Stomach smooth muscle (tissue), 2 donors: ENCODE results near the gene ARHGAP24.

ENCODE experiments used
- H3K27ac ChIP-seq: one replicate; pipeline ENCODE4 v1.7.0; 2013; ENCODE audit warnings: mild to moderate bottlenecking, low read length, inconsistent platforms
- H3K27me3 ChIP-seq, 2 donors: one replicate each; pipeline ENCODE4 v1.7.0; 2013; ENCODE audit warnings: low read length in 2 of 2; ENCODE audit not compliant: insufficient read depth in 2 of 2, control insufficient read depth in 1 of 2
- H3K36me3 ChIP-seq, 2 donors: one replicate each; pipeline ENCODE4 v1.7.0; 2013; ENCODE audit warnings: low read length in 2 of 2; ENCODE audit not compliant: control insufficient read depth in 2 of 2, insufficient read depth in 2 of 2
- H3K4me1 ChIP-seq: one replicate; pipeline ENCODE4 v1.7.0; 2013; ENCODE audit warnings: low read length; ENCODE audit not compliant: control insufficient read depth, insufficient read depth
- H3K4me3 ChIP-seq, 2 donors: one replicate each; pipeline ENCODE4 v1.7.0; 2013; ENCODE audit warnings: low read length in 2 of 2
- H3K9ac ChIP-seq, 2 donors: one replicate each; pipeline ENCODE4 v1.7.0; 2013; ENCODE audit warnings: low read length in 2 of 2, mild to moderate bottlenecking in 1 of 2
- H3K9me3 ChIP-seq, 2 donors: one replicate each; pipeline ENCODE4 v1.7.0; 2013; ENCODE audit warnings: low read length in 2 of 2; ENCODE audit not compliant: control insufficient read depth in 2 of 2
- donor health status: healthy.
- donor health status: Pancreatic carcinoma.

The ARHGAP24 gene

DNA sequence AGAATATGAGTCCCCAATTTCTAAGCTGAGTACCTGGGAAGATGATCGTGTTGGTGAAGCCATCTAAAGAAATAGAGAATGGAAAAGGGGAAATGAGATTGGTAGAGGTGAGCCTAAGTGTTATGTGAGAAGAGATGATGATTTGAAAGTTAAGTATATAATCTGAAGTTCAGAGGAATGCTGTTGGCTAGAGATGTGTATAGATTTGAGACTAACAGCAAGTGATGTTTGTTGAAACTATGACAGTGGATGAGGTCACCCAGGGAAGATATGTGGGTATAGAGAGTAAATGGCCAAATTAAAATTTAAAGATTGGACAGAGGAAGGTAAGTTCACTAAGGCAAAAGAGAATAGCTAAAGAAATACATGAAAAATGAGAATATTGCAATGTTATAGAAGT is 560.7 kb downstream of the ARHGAP24 start:
- H3K4me1 ChIP-seq: no peaks in the 10 kb centered on the region
- H3K9ac ChIP-seq: no peak overlapping the region
- no peaks in the 10 kb centered on the region for H3K9me3 ChIP-seq
- H3K27me3 ChIP-seq: no peaks in the 10 kb centered on the region
- H3K27ac ChIP-seq: no peak overlapping the region
- H3K36me3 ChIP-seq: no peaks in the 10 kb centered on the region
- H3K4me3 ChIP-seq: no peak overlapping the region

GRCh38 chr4:86036736-86037135 is 561.8 kb downstream of the ARHGAP24 start:
- H3K9ac ChIP-seq: no peak overlapping the region
- H3K27me3 ChIP-seq: no peaks in the 10 kb centered on the region
- no peaks in the 10 kb centered on the region for H3K9me3 ChIP-seq
- H3K4me3 ChIP-seq: no peak overlapping the region
- no peaks in the 10 kb centered on the region for H3K4me1 ChIP-seq
- no peak overlapping the region for H3K27ac ChIP-seq
- H3K36me3 ChIP-seq: no peaks in the 10 kb centered on the region

GRCh38 chr4:86038037-86038436 is 563.1 kb downstream of the ARHGAP24 start:
- Histone ChIP-seq H3K4me3 (no peak overlapping the region), H3K9ac (no peak overlapping the region), H3K4me1 (no peaks in the 10 kb centered on the region), H3K27me3 (no peaks in the 10 kb centered on the region), H3K27ac (no peak overlapping the region), H3K9me3 (no peaks in the 10 kb centered on the region), H3K36me3 (no peaks in the 10 kb centered on the region)

DNA sequence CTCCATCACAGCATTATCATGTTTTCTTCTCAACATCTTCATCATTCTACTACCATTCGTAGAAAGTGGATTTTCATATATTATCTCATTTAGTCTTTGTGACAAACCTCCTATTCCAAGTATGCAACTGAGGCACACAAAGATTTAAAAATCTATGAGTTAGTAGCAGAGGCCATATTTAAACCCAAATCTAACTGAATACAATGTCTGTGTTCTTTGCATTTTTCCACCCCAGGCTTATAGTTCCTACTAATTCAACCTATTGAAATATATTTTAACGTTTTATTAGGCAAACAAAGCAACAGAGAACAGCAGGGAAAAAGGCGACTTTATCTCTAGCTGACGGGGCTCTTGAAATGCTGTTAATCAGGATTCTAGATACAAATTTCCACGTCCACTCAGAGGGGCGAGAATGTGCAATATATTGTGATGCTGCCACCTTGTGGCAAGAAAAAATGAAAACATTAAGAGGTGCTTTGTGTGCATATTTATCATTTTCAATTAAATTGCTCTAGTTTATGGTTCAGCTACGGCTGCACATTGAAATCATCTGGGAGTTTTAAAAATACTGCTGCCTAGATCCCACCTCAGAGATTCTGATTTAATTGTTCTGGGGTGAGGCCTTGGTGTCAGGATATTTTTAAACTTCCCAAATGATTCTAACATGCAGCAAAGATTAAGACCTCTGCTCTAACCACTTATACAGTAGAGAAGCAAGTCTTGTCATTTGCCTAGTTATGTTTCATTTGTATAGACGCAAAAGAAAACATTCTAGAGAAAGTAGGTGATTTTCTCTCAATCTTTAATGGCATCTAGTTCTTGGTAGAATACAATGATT is 569.0 kb downstream of the ARHGAP24 start:
- Histone ChIP-seq H3K9ac (no peak overlapping the region), H3K36me3 (no peaks in the 10 kb centered on the region), H3K27me3 (no peaks in the 10 kb centered on the region), H3K4me3 (no peak overlapping the region), H3K4me1 (no peaks in the 10 kb centered on the region), H3K9me3 (no peaks in the 10 kb centered on the region), H3K27ac (no peak overlapping the region)

- Histone ChIP-seq H3K4me3 (no peak overlapping the region), H3K27ac (no peak overlapping the region), H3K36me3 (no peaks in the 10 kb centered on the region), H3K27me3 (no peaks in the 10 kb centered on the region), H3K4me1 (no peaks in the 10 kb centered on the region), H3K9me3 (no peaks in the 10 kb centered on the region), H3K9ac (no peak overlapping the region)
These were observed 569.6 kb downstream of the ARHGAP24 start for GRCh38 chr4:86044593-86044985.

GRCh38 chr4:86048426-86048825 is 573.5 kb downstream of the ARHGAP24 start:
- Histone ChIP-seq H3K27ac (no peak overlapping the region), H3K36me3 (no peaks in the 10 kb centered on the region), H3K4me3 (no peak overlapping the region), H3K9ac (no peak overlapping the region), H3K4me1 (no peaks in the 10 kb centered on the region), H3K27me3 (no peaks in the 10 kb centered on the region), H3K9me3 (no peaks in the 10 kb centered on the region)

DNA sequence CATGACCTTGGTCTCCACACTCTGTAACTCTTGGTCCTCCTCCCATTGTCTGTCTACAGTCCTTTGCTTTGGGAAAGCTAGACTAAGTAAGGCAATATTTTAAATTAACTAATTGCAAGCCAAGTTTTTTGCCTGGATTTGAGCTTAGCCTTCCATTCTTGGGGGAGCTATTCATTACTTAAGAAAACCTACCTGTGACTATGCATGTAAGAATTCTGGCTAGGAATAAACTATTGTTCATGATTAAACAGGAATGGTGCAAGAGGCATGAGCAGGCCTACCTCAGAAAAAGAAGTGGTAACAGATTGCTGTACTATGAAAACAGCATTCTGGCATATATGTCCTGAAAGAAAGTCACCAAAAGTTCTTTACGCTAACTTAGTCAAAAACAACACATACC is 575.5 kb downstream of the ARHGAP24 start:
- no peaks in the 10 kb centered on the region for H3K27me3 ChIP-seq
- no peak overlapping the region for H3K27ac ChIP-seq
- H3K4me1 ChIP-seq: no peaks in the 10 kb centered on the region
- H3K9ac ChIP-seq: no peak overlapping the region
- H3K36me3 ChIP-seq: no peaks in the 10 kb centered on the region
- no peaks in the 10 kb centered on the region for H3K9me3 ChIP-seq
- no peak overlapping the region for H3K4me3 ChIP-seq
